SH-SY5Y (cell line): ENCODE results near the gene PTPN6.

Experiments used
- GATA2 ChIP-seq: IDR thresholded peaks from 2 replicates; pipeline ENCODE4 v1.6.1; 2011; ENCODE audit warnings: mild to moderate bottlenecking, low read depth, low read length
- GATA3 ChIP-seq: IDR thresholded peaks from 2 replicates; pipeline ENCODE4 v1.6.1; 2011; ENCODE audit warnings: low read depth, mild to moderate bottlenecking, low read length, moderate library complexity

GRCh38 chr12:6978611-6979011 is 27.5 kb downstream of the PTPN6 start:
- no peak for TF ChIP-seq GATA3
- TF ChIP-seq GATA2, result no peak
